ENCODE measurements around the gene TTC16. TPM values are rescaled to one million over a fixed set of nuclear protein-coding genes. Genes with fewer than 3 reads are reported as not detected.

Gene TTC16
- polyA plus RNA-seq, 1 donor from 2014 or later, result 0.11 TPM

DNA sequence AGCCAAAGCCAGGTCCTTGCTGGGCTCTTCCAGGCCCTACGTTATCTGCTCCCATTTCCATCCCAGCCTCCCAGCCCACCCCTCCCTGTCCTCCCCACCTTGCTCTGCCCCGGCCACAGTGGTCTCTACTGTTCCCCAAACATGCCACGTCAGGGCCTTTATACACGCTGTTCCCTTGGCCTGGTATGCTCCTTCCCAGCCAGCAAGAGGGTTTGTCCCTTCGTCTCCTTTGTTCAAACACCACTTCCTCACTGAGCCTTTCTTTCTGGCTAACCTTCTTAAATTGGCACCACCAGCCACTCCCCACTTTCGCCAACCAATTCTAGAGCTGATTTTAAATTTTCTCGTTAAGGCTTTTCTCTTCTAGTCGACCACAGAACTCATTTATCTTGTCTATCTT lies 52.8 kb downstream of the TTC16 start:
- no peak overlapping the region for H3K9ac ChIP-seq (ENCODE audit: low read length)
- H3K4me3 ChIP-seq (ENCODE audit: low read length), result no peak overlapping the region
- no peak overlapping the region for H3K27ac ChIP-seq (ENCODE audit: low read length)

DNA sequence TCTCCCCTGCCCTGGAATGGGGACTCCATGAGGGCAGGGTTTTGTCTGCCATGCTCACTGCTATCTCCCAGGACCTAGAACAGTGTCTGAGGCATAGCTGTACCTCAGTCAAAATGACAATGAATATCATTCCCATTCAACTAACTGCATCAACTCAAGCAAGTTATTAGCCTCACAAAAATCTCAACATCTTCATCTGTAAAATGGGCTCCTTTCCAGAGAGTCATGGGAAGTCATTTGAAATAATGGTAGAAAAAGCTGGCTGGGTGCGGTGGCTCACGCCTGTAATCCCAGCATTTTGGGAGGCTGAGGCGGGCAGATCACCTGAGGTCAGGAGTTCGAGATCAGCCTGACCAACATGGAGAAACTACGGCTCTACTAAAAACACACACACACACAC lies 53.2 kb downstream of the TTC16 start:
- Histone ChIP-seq H3K36me3 (ENCODE audit: insufficient read depth, low read length) (no peaks in the 10 kb centered on the region), H4K20me1 (ENCODE audit: insufficient read depth) (no peaks in the 10 kb centered on the region), H3F3A (ENCODE audit: insufficient read depth, low read length, poor library complexity, severe bottlenecking) (no peaks in the 10 kb centered on the region), H3K9me2 (ENCODE audit: insufficient read depth, low read length) (no peaks in the 10 kb centered on the region), H3K9me3 (ENCODE audit: low read length) (no peaks in the 10 kb centered on the region), H3K27ac (ENCODE audit: low read length) (no peak overlapping the region), H3K4me3 (ENCODE audit: low read length) (no peak overlapping the region), H3K9ac (ENCODE audit: low read length) (no peak overlapping the region), H3K27me3 (ENCODE audit: insufficient read depth, low read depth, low read length) (no peaks in the 10 kb centered on the region), H2AFZ (ENCODE audit: low read depth, low read length) (no peak overlapping the region), H3K79me2 (replicated peaks; ENCODE audit: insufficient read depth, low read length) (no peaks in the 10 kb centered on the region), H3K4me2 (ENCODE audit: low read length) (no peak overlapping the region)
- TF ChIP-seq TAF1 (IDR thresholded peaks at IDR 0.05; ENCODE audit: low read depth), result no peak
- TF ChIP-seq SMC3 (conservative IDR thresholded peaks at IDR 0.05; ENCODE audit: poor library complexity), result no peak

More for the DNA sequence above, 52.8 kb downstream of the TTC16 start:
- Histone ChIP-seq H3K9me2 (ENCODE audit: insufficient read depth, low read length) (no peaks in the 10 kb centered on the region), H3K36me3 (ENCODE audit: insufficient read depth, low read length) (no peaks in the 10 kb centered on the region), H3K4me2 (ENCODE audit: low read length) (no peak overlapping the region), H3K9me3 (ENCODE audit: low read length) (no peaks in the 10 kb centered on the region), H3F3A (ENCODE audit: insufficient read depth, low read length, poor library complexity, severe bottlenecking) (no peaks in the 10 kb centered on the region), H3K27me3 (ENCODE audit: insufficient read depth, low read depth, low read length) (no peaks in the 10 kb centered on the region), H2AFZ (ENCODE audit: low read depth, low read length) (no peak overlapping the region), H3K79me2 (replicated peaks; ENCODE audit: insufficient read depth, low read length) (no peaks in the 10 kb centered on the region), H4K20me1 (ENCODE audit: insufficient read depth) (no peaks in the 10 kb centered on the region)
- no peak for TF ChIP-seq EZH2 (IDR thresholded peaks at IDR 0.05; ENCODE audit: borderline replicate concordance, insufficient read depth, low read length, poor library complexity, severe bottlenecking)

GRCh38 chr9:127769929-127770582 lies 54.2 kb downstream of the TTC16 start:
- no peak for TF ChIP-seq SMC3 (conservative IDR thresholded peaks at IDR 0.05; ENCODE audit: poor library complexity)
- TF ChIP-seq TAF1 (IDR thresholded peaks at IDR 0.05; ENCODE audit: low read depth), result no peak
- no peak for TF ChIP-seq POLR2AphosphoS5 (IDR thresholded peaks at IDR 0.05)
- TF ChIP-seq, protein P1, sequence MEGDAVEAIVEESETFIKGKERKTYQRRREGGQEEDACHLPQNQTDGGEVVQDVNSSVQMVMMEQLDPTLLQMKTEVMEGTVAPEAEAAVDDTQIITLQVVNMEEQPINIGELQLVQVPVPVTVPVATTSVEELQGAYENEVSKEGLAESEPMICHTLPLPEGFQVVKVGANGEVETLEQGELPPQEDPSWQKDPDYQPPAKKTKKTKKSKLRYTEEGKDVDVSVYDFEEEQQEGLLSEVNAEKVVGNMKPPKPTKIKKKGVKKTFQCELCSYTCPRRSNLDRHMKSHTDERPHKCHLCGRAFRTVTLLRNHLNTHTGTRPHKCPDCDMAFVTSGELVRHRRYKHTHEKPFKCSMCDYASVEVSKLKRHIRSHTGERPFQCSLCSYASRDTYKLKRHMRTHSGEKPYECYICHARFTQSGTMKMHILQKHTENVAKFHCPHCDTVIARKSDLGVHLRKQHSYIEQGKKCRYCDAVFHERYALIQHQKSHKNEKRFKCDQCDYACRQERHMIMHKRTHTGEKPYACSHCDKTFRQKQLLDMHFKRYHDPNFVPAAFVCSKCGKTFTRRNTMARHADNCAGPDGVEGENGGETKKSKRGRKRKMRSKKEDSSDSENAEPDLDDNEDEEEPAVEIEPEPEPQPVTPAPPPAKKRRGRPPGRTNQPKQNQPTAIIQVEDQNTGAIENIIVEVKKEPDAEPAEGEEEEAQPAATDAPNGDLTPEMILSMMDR (IDR thresholded peaks at IDR 0.05; ENCODE audit: poor library complexity, severe bottlenecking), result no peak
- no peak for TF ChIP-seq EP300 (conservative IDR thresholded peaks at IDR 0.05; ENCODE audit: poor library complexity, severe bottlenecking)
- TF ChIP-seq, protein P2, sequence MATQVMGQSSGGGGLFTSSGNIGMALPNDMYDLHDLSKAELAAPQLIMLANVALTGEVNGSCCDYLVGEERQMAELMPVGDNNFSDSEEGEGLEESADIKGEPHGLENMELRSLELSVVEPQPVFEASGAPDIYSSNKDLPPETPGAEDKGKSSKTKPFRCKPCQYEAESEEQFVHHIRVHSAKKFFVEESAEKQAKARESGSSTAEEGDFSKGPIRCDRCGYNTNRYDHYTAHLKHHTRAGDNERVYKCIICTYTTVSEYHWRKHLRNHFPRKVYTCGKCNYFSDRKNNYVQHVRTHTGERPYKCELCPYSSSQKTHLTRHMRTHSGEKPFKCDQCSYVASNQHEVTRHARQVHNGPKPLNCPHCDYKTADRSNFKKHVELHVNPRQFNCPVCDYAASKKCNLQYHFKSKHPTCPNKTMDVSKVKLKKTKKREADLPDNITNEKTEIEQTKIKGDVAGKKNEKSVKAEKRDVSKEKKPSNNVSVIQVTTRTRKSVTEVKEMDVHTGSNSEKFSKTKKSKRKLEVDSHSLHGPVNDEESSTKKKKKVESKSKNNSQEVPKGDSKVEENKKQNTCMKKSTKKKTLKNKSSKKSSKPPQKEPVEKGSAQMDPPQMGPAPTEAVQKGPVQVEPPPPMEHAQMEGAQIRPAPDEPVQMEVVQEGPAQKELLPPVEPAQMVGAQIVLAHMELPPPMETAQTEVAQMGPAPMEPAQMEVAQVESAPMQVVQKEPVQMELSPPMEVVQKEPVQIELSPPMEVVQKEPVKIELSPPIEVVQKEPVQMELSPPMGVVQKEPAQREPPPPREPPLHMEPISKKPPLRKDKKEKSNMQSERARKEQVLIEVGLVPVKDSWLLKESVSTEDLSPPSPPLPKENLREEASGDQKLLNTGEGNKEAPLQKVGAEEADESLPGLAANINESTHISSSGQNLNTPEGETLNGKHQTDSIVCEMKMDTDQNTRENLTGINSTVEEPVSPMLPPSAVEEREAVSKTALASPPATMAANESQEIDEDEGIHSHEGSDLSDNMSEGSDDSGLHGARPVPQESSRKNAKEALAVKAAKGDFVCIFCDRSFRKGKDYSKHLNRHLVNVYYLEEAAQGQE (IDR thresholded peaks at IDR 0.05; ENCODE audit: borderline replicate concordance), result no peak
- TF ChIP-seq RAD21 (conservative IDR thresholded peaks at IDR 0.05), result no peak
- no peak for TF ChIP-seq EZH2 (IDR thresholded peaks at IDR 0.05; ENCODE audit: borderline replicate concordance, insufficient read depth, low read length, poor library complexity, severe bottlenecking)
- no peak for TF ChIP-seq MXI1 (conservative IDR thresholded peaks at IDR 0.05; ENCODE audit: poor library complexity, severe bottlenecking)
- H2AFZ ChIP-seq (ENCODE audit: low read depth, low read length), result no peak overlapping the region

More at GRCh38 chr9:127769929-127770582, 54.2 kb downstream of the TTC16 start:
- Histone ChIP-seq H3K9me2 (ENCODE audit: insufficient read depth, low read length) (no peaks in the 10 kb centered on the region), H3K9ac (ENCODE audit: low read length) (no peak overlapping the region), H3K4me3 (ENCODE audit: low read length) (no peak overlapping the region), H3K9me3 (ENCODE audit: low read length) (no peaks in the 10 kb centered on the region), H3K36me3 (ENCODE audit: insufficient read depth, low read length) (no peaks in the 10 kb centered on the region), H3K79me2 (replicated peaks; ENCODE audit: insufficient read depth, low read length) (no peaks in the 10 kb centered on the region), H4K20me1 (ENCODE audit: insufficient read depth) (no peaks in the 10 kb centered on the region), H3F3A (ENCODE audit: insufficient read depth, low read length, poor library complexity, severe bottlenecking) (no peaks in the 10 kb centered on the region), H3K27me3 (ENCODE audit: insufficient read depth, low read depth, low read length) (no peaks in the 10 kb centered on the region), H3K4me2 (ENCODE audit: low read length) (no peak overlapping the region), H3K27ac (ENCODE audit: low read length) (no peak overlapping the region)

Measured in neural cell (in vitro differentiated cells).